Cardiac fibroblast (primary cell): ENCODE results near the gene ZNF593OS.

Source experiments
- DNase-seq, 2 donors: peaks; one replicate each; pipeline versions ENCODE4 v3.0.0 to v3.0.0-alpha.2; 2010; ENCODE audit warnings: low read depth in 2 of 2
- H3K4me3 ChIP-seq, 2 donors: replicated peaks in 1 of 2; 1 replicate in 1 of 2; 2 replicates in 1 of 2; pipeline ENCODE4 v1.5.1; 2011; ENCODE audit warnings: low read depth in 2 of 2, low read length in 2 of 2, mild to moderate bottlenecking in 2 of 2, moderate library complexity in 1 of 2
- TF ChIP-seq, protein P1 (sequence below): IDR thresholded peaks from one replicate; pipeline ENCODE4 v1.5.1; 2011; ENCODE audit warnings: low read depth, mild to moderate bottlenecking, low read length, inconsistent platforms

The ZNF593OS gene

DNA sequence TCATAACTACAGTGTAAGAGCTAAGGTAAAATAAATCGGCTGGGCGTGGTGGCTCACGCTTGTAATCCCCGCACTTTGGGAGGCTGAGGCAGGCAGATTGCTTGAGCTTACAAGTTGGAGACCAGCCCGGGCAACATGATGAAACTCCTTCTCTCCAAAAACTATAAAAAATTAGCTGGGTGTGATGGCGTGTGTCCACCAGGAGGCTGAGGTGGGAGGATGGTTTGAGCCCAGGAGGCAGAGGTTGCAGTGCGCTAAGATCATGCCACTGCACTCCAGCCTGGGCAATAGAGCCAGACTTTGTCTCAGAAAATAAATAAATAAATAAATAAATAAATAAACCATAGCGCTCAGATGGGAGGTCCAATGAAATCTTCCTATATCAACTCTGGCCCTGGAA is 29.5 kb downstream of the ZNF593OS start:
- TF ChIP-seq, protein P1, sequence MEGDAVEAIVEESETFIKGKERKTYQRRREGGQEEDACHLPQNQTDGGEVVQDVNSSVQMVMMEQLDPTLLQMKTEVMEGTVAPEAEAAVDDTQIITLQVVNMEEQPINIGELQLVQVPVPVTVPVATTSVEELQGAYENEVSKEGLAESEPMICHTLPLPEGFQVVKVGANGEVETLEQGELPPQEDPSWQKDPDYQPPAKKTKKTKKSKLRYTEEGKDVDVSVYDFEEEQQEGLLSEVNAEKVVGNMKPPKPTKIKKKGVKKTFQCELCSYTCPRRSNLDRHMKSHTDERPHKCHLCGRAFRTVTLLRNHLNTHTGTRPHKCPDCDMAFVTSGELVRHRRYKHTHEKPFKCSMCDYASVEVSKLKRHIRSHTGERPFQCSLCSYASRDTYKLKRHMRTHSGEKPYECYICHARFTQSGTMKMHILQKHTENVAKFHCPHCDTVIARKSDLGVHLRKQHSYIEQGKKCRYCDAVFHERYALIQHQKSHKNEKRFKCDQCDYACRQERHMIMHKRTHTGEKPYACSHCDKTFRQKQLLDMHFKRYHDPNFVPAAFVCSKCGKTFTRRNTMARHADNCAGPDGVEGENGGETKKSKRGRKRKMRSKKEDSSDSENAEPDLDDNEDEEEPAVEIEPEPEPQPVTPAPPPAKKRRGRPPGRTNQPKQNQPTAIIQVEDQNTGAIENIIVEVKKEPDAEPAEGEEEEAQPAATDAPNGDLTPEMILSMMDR = no peak
- no peak overlapping the region for H3K4me3 ChIP-seq
- no peak for DNase-seq

DNA sequence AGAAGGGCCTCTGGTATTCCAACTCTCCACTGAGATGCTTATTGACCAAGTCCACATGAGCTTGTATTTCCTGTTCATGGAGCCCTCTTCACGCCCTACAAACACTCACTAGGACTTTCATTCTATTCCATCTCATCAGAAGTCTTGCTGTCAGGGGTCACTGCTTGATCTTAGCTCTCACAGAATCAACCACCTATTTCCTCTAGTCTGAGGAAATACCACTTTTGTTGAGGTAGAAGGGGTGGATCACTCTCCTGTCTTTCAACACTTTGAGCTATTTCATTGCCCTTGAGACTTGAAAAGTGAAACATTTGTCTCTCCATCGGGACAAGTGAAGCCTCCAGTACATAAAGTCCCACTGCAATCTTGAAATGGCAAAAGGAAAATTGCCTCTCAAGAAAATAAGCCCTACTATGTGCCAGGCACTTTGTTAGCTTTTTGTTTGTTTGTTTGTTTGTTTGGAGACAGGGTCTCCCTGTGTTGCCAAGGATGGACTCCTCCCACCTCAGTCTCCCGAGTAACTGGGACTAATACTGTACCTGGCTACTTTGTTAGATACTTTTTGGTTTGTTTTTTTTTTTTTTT is 32.6 kb downstream of the ZNF593OS start:
- DNase-seq = no peak
- no peak overlapping the region for H3K4me3 ChIP-seq
- TF ChIP-seq, protein P1 = no peak

DNA sequence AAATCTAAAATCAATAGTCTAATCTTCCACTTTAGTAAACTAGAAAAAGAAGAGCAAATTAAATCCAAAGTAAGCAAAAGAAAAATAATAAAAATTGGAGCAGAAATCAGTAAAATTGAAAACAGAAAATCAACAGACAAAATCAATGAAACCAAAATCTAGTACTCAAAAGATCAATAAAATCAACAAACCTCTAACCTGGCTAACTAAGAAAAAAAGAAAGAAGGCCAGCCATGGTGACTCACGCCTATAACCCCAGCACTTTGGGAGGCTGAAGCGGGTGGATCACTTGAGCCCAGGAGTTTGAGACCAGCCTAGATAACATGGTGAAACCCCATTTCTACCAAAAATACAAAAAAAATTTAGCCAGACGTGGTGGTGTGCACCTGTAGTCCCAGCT is 37.2 kb downstream of the ZNF593OS start:
- TF ChIP-seq, protein P1 = no peak
- DNase-seq = no peak

DNA sequence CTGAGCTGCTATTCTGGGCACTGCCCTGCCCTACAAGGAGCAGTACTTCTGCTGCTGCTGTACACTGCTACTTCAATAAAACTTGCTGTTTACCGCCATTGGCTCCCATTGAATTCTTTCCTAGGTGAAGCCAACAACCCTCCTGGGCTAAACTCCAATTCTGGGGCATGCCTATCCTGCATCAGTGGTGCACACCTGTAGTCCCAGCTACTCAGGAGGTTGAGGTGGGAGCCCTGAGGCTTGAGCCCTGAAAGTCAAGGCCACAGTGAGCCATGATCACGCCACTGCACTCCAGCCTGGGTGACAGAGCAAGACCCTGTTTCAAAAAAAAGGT is 38.8 kb downstream of the ZNF593OS start:
- H3K4me3 ChIP-seq = no peak overlapping the region
- TF ChIP-seq, protein P1 = no peak
- DNase-seq = no peak

More for the DNA sequence above, 37.2 kb downstream of the ZNF593OS start:
- no peak overlapping the region for H3K4me3 ChIP-seq

DNA sequence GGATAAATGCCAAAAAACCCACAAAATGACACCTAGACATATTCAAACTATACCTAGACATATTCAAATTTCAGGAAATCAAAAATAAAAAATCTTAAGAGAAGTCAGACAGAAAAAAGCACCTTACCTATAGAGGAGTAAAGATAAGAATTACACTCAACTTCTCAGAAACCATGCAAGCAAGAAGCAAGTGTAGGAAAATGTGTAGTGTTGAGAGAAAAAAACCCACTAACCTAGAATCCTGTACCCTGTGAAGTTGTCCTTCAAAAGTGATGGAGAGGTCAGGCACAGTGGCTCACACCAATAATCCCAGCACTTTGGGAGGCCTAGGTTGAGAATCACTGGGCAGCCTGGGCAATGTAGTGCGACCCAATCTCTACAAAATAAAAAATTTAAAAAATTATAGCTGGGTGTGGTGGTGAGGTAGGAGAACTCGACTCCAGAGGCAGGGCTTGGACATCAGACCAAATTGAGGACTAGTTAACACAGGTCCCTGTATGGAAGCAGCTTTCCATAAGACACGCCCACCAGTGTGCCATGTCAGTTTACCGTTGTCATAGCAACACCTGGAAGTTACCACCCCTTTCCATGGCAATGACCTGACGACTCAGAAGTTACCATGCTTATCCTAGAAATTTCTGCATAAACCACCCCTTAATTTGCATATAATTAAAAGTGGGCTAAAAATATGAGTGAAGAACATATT is 39.4 kb downstream of the ZNF593OS start:
- no peak overlapping the region for H3K4me3 ChIP-seq
- peak in 1 of 2 donors; percentile 18 for DNase-seq
- TF ChIP-seq, protein P1 = no peak

DNA sequence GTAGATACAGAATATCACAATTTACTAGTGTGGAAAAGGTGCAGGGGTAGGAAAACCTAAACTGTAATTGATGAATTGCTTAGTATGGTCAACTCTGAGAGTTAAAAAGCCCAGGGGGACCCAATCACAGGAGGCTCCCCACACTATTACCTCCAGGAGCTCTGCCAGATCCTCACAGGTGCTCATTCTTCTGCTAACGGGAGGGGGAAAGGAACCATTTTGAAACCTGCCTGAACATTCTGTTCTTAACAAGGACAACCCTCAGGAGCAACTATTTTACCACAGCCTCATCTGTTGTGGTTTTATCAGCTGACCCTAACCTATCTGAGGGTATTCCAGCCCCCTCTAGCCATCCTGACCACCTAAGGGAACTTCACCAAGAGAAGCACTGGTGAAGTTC is 40.9 kb downstream of the ZNF593OS start:
- H3K4me3 ChIP-seq = no peak overlapping the region
- no peak for DNase-seq
- TF ChIP-seq, protein P1 = no peak

DNA sequence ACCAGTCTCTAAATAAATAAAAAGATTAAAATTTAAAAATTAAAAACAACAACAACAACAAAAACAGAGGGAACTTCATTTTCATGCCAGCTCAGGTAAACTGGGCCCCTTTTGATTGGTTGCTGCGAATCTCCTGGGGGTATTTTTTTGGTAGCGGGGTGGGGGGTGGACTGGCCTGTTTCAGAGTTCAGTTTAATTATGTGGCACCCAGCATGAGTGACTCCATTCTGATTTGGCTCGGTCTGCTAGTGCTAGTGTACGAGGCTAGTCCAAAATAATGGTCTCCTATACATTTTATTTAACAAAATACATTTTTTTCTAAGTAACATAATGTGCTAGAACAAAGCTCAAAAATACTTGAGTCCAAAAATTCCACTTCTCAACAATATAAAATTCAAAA is 41.9 kb downstream of the ZNF593OS start:
- TF ChIP-seq, protein P1 = no peak
- no peak for DNase-seq

More for the DNA sequence above, 41.9 kb downstream of the ZNF593OS start:
- no peak overlapping the region for H3K4me3 ChIP-seq
